Neutrophil (primary cell): ENCODE data around the gene CPEB2.

Experiments used
- H3K27ac ChIP-seq: fragments of 200-600 bp; sonication (generic); 2 replicates; pipeline ENCODE4 v1.5.1; 2016; ENCODE audit warnings: mild to moderate bottlenecking, moderate library complexity
- H3K27me3 ChIP-seq: fragments of 200-600 bp; sonication (generic); 2 replicates; pipeline ENCODE4 v1.6.0; 2016; ENCODE audit warnings: mild to moderate bottlenecking
- H3K36me3 ChIP-seq: fragments of 200-600 bp; sonication (generic); 2 replicates; pipeline ENCODE4 v1.5.1; 2017
- H3K4me1 ChIP-seq, 2 experiments: fragments of 200-600 bp in 1 of 2; sonication (generic) in 1 of 2; 1 replicate in 1 of 2; 2 replicates in 1 of 2; pipeline versions ENCODE4 v1.5.1 to v1.6.1; 2013 to 2016; ENCODE audit warnings: low read depth in 1 of 2, low read length in 1 of 2, mild to moderate bottlenecking in 1 of 2, moderate library complexity in 1 of 2; ENCODE audit not compliant: control insufficient read depth in 1 of 2, insufficient read depth in 1 of 2
- H3K4me3 ChIP-seq, 2 experiments: fragments of 200-600 bp in 1 of 2; sonication (generic) in 1 of 2; 1 replicate in 1 of 2; 2 replicates in 1 of 2; pipeline ENCODE4 v1.5.1; 2013 to 2016; ENCODE audit warnings: low read depth in 1 of 2, low read length in 1 of 2, mild to moderate bottlenecking in 1 of 2, moderate library complexity in 1 of 2
- H3K9me3 ChIP-seq: fragments of 200-600 bp; sonication (generic); 2 replicates; pipeline ENCODE4 v1.5.1; 2016
- CTCF ChIP-seq: fragments of 200-600 bp; sonication (generic); IDR thresholded peaks from 2 replicates; pipeline ENCODE4 v1.5.1; 2016; ENCODE audit warnings: antibody characterized with exemption

CPEB2 gene

GRCh38 chr4:15088394-15089035 is 86.2 kb downstream of the CPEB2 start:
- H3K27me3 ChIP-seq: no peaks in the 10 kb centered on the region
- H3K4me1 ChIP-seq: peaks cover 30 to 32% of the 10 kb centered on the region in 2 experiments
- TF ChIP-seq CTCF: no peak
- no peak overlapping the region for H3K27ac ChIP-seq
- no peaks in the 10 kb centered on the region for H3K36me3 ChIP-seq
- no peak overlapping the region for H3K4me3 ChIP-seq
- no peaks in the 10 kb centered on the region for H3K9me3 ChIP-seq

GRCh38 chr4:15089979-15090378 is 87.7 kb downstream of the CPEB2 start:
- Histone ChIP-seq H3K4me1 (peaks cover 15 to 22% of the 10 kb centered on the region in 2 experiments), H3K27me3 (no peaks in the 10 kb centered on the region), H3K9me3 (no peaks in the 10 kb centered on the region), H3K36me3 (no peaks in the 10 kb centered on the region), H3K4me3 (no peak overlapping the region), H3K27ac (no peak overlapping the region)
- TF ChIP-seq CTCF: no peak

- Histone ChIP-seq H3K4me3 (no peak overlapping the region), H3K27ac (peak overlapping the region; percentile 45), H3K9me3 (no peaks in the 10 kb centered on the region), H3K27me3 (no peaks in the 10 kb centered on the region), H3K4me1 (peaks cover under 1 to 4% of the 10 kb centered on the region in 2 experiments), H3K36me3 (no peaks in the 10 kb centered on the region)
- TF ChIP-seq CTCF: no peak
Observed at GRCh38 chr4:15100380-15100779, 98.1 kb downstream of the CPEB2 start.

GRCh38 chr4:15100994-15101695 is 98.9 kb downstream of the CPEB2 start:
- no peak overlapping the region for H3K4me3 ChIP-seq
- peaks cover 0 to 4% of the 10 kb centered on the region in 2 experiments for H3K4me1 ChIP-seq
- no peaks in the 10 kb centered on the region for H3K9me3 ChIP-seq
- H3K27ac ChIP-seq: no peak overlapping the region
- no peaks in the 10 kb centered on the region for H3K36me3 ChIP-seq
- no peaks in the 10 kb centered on the region for H3K27me3 ChIP-seq
- no peak for TF ChIP-seq CTCF

GRCh38 chr4:15104825-15105224 is 102.5 kb downstream of the CPEB2 start:
- H3K36me3 ChIP-seq: no peaks in the 10 kb centered on the region
- H3K9me3 ChIP-seq: no peaks in the 10 kb centered on the region
- H3K4me3 ChIP-seq: no peak overlapping the region
- H3K27ac ChIP-seq: no peak overlapping the region
- TF ChIP-seq CTCF: no peak
- H3K4me1 ChIP-seq: peaks cover 6 to 7% of the 10 kb centered on the region in 2 experiments
- no peaks in the 10 kb centered on the region for H3K27me3 ChIP-seq
